GM18858 (cell line): ENCODE results near the gene RAD18.
A peak's percentile ranks its signal among the peaks of the same experiment; 100 is the strongest.

Experiments used
- ATAC-seq: cut with Tn5 transposase; IDR thresholded peaks from one replicate; pipeline ENCODE4 v1.9.1; 2021; ENCODE audit not compliant: unreplicated experiment

Gene RAD18, protein sequence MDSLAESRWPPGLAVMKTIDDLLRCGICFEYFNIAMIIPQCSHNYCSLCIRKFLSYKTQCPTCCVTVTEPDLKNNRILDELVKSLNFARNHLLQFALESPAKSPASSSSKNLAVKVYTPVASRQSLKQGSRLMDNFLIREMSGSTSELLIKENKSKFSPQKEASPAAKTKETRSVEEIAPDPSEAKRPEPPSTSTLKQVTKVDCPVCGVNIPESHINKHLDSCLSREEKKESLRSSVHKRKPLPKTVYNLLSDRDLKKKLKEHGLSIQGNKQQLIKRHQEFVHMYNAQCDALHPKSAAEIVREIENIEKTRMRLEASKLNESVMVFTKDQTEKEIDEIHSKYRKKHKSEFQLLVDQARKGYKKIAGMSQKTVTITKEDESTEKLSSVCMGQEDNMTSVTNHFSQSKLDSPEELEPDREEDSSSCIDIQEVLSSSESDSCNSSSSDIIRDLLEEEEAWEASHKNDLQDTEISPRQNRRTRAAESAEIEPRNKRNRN

DNA sequence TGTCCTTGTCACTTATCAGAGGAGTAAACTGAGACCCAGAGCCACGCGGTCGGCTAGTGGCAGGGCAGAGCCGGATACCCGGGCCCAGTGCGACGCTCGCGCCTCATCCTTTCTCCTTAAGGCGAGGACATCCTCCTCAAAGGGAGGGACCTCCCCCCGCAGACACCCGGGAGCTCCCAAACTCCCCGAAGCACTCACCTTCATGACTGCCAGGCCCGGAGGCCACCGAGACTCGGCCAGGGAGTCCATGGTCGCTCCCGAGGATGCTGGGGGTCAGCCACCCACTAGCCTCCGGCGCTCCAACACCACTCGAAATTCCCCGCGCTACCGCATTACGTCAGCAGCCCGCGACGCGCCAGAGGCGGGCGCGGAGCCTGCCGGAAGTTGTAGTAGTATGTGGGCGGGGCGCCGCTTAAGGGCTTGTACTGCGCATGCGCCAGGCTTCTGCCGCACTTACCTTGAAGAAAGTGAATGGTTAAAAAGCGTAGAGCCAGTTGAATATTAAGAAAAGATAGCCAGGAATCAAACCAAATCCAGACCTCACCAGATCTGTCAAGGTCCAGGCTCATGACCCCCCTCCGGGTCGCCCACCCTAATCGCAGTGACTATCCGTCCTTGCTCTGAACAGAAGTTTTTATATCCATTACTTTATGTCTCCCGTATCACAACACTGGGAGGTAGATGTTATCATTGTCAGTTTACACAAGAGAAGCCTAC, at the start of gene RAD18:
TSS of gene RAD18 (minus strand) at position 336 of the 717 bp plus-strand sequence. CDS start at position 249, 87 bp downstream.
- peak; percentile 87 for ATAC-seq

DNA sequence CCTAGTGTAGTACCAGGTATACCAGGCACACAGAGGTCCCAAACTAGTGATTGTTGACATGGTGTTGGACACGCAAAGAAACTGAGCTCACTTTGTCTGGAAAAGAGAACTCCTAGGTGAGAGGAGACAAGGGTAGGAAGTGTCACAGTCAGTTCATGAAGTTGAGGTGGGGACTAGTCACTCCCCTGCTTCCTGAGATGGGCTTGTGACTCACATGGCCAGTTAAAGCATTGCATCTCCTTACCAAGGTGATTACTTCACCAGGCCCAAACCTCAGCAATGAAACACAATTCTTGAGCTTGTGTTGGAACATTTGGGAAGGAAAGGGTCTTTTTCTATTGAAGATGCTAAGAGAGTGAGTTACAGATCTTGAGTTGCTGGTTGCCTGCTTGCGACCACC, 49.2 kb upstream of the RAD18 start:
- ATAC-seq, result no peak

DNA sequence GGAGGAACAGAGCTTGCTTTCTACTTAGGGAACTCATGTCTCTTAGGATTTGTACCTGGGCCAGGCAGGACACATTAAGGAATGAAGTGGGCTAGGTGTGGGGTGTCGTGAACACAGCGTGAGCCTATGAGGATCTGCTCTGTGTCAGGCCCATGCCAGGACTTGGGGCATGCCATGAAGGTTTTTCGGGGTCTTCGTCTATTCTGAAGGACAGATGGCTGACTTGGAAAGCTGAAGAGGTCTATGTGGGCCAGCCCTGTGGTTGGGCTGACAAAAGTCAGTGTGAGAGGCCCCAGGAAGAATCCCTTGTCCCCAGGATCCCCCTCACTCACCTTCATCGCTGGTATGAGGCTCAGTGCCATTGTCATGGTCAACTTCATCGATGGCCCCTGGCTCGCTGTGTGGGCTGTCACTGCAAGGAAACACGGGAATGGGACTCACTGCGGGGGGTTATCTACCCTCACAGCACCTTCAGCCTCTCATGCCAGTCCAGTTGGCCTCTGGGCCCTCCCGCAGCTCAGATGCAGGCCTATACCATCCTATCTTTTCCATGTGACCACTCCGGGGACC, 46.8 kb upstream of the RAD18 start:
- no peak for ATAC-seq

DNA sequence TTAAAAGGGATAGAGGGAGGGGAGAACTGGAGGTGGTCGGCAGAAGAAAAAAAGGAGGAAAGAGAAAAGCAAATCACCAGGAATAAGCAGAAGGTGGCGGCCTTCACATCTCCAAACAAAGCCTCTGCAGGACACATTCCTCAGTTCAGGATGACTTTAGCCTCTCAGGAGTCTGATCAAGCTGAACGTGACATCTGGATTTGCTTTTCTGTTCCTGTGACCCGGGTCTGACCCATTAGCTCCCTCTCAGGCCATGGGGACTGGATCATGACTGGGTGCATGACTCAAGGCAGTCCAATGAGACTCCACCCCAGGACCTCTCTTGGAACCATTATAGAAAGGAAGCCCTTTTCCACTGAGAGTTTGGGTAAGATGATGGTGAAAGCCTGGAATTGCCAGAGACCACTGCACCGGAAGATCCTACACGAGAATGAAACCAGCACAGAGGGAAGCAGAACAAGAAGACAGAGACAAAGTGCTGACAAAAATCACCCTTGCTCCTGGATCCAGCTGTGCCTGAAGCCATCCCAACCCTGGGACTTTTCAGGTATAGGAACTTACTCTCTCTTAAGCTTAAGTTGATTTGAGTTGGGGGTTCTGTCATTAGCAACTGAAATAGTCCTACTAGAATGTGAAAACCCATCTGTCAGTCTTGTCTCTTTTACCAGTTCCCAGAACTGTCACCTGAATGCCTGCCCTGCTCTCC, 45.4 kb upstream of the RAD18 start:
- no peak for ATAC-seq

DNA sequence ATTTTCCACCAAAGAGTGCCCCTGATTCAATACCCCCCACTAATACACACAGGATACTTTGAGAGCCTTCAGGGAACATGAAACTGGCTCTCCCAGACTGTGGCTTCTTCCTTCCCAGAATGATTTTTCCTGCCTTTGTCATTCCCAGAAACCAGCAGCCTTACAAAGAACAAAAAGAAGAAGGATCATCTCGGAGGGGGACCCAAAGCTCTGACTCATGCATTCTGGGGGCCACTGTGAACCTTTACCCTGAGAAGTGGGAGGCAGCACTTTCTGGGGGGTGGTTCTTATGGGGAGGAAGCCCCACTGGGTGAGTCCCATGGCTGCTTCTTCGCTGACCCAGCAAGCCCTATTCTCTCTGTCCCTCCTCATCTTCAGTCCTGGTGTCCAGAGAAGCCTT, 44.7 kb upstream of the RAD18 start:
- no peak for ATAC-seq

DNA sequence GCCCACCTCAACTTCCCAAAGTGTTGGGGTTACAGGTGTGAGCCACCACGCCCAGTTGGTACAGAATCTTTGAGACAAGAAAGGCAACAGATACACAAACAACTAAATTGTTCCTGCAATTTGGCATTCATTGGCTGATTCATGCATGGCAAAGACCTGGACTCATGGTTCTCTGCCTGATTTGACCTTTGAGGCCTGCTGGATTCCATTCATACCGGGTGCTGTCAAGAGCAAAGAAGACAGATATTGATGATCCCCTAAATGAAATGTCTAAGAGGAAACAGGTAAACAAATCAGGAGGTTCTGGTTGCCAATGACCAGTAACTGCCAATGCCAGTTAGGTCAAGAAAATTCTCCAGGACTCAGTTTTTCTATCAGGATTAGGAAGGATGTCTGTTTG, 43.9 kb upstream of the RAD18 start:
- ATAC-seq, result no peak

DNA sequence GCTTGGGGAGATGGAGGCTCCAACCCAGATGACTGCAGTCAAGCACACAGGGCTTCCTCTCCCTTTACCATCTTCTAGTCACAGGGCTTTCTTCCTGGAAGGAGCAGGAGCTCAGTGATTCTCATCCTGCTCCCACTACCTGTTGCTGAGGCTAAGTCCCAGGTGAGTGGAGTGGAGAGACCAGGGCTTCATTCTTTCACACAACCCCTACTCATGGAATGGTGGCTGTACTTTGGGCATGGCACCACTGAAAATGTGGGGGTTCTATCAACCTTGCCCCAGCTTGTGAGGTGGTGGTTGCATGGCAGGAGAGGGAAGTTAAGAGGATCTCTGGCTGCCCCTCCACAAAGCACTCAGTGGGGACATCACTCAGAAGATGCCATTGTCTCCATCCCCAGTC, 36.8 kb upstream of the RAD18 start:
- ATAC-seq, result no peak

DNA sequence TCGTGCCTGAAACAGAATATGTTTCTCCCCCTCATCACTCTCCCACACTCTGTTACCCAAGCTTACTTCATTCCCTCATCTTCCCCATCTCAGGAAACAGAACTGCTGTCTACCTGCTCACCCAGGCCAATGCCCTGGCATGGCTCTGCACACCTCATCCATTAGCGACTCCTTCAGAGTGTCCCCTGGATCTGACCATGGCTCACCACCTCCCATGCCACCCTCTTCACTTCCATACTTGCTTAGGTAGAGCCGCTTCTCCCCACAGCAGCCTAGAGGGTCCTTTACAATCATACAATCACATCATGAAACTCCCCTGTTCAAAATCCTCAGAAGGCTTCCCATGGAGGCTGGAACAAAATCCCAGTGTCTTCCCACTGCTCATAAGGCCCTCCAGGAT, 33.9 kb upstream of the RAD18 start:
- no peak for ATAC-seq

DNA sequence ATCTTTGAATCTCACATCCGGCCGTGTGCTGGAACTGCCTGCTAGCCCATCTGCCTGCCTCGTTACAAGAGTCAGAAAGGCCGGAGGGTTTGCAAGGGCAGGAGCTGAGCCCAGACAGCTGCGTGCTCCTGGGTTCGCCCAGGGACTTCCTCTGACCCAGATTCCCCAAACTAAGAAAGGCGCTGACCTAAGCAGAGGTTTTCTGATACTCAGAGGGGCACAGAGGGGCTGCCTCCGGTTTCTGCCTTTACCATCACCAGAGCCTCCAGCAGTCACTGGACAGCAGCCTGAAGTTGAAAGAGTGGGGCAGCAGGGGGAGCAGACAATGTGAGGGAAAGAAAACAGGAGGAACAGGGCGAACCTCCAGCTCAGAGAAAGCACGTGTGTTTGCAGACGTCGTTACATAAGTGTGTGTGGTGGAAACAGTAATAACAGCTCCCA, 33.4 kb upstream of the RAD18 start:
- no peak for ATAC-seq

DNA sequence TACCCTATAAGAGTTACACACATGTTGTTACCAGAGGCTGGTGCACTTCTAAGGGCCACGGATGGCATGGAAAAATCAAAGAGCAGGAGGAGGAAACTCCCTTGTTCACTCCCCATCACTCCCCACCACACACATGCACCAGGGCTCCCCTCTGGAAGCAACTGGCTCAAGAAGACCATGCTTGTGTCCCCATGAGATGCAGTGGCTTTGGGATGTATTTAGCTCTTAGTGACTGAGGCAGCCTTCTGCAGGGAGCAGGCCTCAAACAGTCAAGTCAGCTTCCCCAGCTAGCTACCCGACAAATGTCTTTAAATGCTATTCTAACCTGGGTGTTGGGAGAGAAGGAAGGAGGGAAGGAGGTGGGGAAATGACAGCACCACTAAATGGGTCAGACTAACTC, 32.9 kb upstream of the RAD18 start:
- ATAC-seq, result no peak

DNA sequence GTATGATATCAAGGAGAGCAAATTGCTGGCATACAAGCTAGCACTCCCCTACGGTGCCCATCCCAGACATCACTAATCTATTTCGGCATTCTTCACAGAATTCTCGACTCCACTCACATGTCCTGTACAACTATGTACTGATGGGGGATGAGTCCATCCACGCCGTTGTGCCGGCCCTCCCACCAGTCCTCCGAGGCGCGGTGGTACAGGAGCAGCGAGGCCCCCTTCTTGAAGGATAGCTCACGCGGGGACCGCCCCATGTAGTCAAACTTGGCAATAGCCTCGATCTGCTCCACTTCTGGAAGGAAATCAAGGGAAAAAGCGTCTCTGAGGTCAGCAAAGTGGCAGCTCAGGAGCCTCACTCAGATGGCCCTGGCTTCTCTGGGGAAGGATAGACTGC, 31.0 kb upstream of the RAD18 start:
- no peak for ATAC-seq

DNA sequence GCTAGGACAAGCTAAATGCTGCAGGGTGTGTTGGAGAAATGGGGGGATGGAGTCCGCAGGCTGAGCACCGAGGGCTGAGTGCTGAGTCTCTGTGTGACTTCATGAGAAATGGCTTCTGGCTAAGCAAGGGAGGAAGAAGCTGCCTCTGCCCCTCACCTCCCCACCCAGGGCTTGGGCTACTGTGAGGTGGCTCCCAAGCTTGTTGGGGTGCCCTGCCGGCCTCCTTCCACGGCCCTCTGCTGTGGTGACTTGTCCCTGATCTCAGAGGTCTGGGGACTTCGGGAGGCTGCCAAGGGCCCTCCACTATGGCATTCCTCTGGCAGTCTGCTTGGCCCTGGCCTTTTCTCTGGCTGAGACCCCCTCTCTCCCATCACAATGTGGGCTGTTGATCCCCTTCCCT, 30.1 kb upstream of the RAD18 start:
- ATAC-seq, result no peak

DNA sequence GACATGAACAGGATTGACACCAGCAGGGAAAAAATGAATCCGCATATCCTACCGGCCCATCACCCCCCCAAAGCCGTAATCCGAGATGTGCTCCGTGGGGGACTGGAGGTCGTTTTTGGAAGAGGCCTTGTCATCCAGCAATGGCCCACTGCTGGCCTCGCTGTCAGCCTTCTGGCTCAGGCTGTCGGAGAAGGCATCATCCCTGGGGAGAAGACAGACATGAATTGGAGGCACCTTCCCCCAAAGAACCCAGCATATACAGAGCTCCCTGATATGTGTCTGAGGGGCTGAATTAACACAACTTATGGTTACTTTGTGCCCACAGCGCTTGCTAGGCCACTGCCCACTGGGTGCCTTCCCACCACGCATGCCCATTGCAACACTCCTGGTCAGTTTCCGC, 29.6 kb upstream of the RAD18 start:
- no peak for ATAC-seq

DNA sequence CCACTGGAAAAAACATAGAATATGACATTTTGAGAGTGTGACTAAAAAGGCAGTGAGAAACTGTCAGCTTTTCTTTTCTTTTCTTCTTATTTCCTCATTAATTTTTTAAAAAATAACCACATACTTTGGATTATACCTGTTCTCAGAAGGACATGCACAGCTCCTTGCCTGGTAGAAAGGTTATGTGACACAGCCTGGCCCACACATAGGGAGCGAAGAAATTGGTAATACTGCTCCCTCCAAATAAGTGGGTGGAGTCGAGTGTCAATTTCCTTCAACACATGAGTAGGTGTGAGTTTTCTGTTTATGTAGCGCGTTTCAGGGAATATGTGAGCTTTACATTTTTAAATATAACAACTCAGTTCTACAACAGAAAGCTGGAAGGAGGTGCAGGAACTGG, 28.9 kb upstream of the RAD18 start:
- ATAC-seq, result no peak

DNA sequence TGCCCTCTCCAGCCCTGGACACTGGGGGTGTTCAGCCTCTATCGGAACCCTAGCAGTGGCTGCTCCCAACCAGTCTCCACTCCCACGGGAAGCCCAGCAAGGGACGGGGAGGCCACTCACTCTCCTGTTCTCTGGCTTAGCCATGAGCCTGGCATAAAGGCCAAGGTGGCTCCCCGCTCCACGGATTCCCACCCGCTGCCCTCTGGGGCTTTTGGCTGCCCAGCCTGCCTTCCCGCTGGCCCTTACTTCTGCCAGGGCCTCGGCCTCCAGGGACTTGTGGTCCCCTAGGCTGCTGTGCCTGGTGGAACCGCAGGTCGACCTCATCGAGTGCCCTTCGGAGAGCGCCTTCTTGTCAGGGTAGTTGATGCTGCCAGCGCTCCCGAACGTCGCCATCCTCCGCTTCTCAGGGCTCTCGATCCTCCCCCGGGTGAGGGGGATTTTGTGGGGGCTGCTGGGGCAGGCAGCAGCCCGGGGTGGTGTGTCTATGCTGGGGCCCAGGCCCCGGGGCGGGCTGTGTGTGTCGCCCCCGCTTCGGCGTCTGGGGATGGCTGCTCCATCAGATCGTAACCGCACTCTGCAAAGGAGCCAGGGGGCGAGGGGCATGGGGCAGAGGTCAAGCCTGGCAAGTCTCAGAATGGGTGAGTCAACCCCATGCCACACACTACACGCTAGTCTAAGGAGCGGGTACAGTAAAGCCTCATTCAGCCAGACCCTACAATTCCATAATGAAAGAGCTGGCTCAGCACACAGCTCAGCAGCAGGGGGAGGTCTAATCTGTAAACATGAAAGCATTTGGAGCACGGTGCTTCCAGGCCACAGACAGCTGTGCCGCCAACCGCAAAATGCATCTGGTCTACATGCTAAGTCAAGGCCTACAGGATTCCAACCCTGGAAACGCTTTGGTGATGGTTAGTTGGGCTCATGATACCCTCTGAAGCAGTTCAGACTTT, 27.3 kb upstream of the RAD18 start:
- ATAC-seq, result no peak

DNA sequence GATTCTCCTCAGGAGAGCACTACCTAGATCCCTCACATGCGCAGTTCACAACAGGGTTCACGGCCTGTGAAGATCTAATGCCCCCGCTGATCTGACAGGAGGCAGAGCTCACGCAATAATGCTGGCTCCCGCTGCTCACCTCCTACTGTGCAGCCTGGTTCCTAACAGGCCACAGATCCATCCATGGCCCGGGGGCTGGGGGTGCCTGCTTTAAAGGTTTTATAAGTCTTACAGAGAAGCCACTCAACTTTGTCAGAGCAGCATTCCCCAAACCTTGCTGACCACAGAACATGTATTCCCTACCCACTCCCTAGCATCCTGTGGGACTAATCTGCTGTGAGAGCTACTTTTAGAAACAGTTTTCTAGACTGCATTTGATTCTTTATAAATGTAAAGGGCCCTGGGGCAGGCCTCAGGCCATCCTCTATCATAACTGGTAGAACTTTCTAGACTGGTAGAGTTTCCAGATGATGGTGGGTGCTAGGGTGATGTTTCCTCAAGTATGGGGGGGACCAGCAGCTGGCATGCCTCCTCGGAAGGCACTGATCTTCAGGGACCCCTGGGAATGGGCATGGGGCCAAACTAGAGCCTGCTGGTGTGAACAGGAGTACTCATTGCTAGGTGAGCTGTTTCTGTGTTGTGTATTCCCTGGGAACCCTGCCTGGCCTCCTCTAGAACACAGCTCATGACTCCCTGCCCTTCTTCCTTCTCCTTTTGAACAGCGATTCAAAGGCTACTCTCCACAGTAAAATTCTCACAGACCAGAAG, 25.7 kb upstream of the RAD18 start:
- ATAC-seq, result no peak

DNA sequence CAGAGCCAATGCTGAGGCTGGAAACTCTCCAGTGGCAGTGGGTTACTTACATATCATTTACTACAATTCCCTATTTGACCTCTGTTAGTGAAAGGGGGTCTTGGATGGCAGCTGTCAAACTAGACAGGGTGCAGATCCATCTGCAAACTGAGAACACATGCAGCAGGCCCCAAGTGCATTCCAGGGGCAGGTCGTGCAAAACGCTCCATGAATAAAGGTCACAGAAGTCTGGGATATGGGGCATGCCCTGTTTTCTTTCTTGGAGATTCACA, 25.0 kb upstream of the RAD18 start:
- ATAC-seq, result no peak

DNA sequence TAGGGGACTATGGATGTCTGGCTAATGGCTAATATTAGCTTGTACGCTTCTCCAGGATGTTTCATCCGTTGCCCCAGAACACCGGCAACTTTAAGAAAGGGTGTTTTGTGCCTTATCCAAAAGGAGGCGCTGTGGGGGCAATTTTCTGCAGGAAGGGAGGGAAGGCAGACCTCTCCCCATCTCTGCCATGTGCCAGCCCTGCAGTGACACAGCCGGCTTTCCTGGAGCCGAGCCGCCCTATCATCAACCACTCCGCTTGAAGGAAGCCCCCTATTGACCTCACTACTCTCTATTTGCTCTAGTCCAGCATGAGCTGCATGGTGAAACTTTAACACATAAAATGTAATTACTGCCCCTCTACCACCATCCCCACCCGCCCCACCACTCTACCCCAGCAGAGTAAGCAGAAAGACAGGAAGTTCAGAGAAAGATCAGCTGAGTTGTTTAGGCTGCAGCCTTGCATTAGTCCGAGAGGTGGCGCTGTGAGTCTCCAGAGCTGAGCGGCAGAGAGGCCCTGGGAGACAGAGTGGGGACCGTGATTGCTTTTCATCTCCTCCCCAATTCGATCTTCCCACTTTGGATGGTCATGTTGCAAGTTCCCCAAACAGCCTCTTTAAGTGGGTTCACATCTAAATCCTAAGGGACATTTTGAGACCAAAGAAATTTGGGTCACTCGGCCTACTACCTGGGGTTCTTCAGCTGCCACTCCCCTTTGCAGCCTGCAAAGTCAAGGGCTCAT, 24.5 kb upstream of the RAD18 start:
- ATAC-seq, result peak; percentile 68

DNA sequence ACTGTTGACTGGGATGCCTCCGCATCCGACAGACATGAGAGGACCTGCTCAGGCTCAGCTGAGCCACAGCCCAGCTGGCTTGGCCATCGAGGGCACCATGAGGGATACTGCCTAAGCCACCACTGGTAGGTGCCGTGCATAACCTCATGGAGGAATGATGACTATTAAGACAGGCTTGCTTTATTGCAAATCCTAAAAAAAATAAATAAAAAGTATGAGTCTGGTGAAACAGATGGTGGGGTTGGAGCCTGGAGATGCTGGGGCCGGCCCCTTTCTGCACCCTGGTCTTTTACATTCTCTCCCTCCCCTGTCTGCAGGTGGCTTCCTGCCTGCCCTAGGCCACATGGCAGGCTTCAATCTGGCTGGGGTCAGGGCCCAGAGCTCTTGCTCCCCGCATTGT, 24.0 kb upstream of the RAD18 start:
- ATAC-seq, result no peak
